Prostate gland (tissue), 2 donors: Measurements from ENCODE around the gene TMEM132E.

Experiments used
- POLR2A ChIP-seq: fragments of 450-650 bp; IDR thresholded peaks from one replicate; pipeline ENCODE4 v1.6.1; 2016; ENCODE audit warnings: antibody characterized with exemption, mild to moderate bottlenecking
- TF ChIP-seq, protein P1 (sequence below), 4 experiments: fragments of 200-600 bp in 2 of 4; fragments of 450-650 bp in 2 of 4; sonication (generic) in 2 of 4; IDR thresholded peaks; 1 replicate in 3 of 4; 2 replicates in 1 of 4; pipeline ENCODE4 v1.5.1; 2016 to 2019; ENCODE audit warnings: antibody characterized with exemption in 4 of 4, mild to moderate bottlenecking in 2 of 4, moderate library complexity in 2 of 4

GRCh38 chr17:34549966-34550365 lies 29.4 kb upstream of the TMEM132E start:
- TF ChIP-seq, protein P1, sequence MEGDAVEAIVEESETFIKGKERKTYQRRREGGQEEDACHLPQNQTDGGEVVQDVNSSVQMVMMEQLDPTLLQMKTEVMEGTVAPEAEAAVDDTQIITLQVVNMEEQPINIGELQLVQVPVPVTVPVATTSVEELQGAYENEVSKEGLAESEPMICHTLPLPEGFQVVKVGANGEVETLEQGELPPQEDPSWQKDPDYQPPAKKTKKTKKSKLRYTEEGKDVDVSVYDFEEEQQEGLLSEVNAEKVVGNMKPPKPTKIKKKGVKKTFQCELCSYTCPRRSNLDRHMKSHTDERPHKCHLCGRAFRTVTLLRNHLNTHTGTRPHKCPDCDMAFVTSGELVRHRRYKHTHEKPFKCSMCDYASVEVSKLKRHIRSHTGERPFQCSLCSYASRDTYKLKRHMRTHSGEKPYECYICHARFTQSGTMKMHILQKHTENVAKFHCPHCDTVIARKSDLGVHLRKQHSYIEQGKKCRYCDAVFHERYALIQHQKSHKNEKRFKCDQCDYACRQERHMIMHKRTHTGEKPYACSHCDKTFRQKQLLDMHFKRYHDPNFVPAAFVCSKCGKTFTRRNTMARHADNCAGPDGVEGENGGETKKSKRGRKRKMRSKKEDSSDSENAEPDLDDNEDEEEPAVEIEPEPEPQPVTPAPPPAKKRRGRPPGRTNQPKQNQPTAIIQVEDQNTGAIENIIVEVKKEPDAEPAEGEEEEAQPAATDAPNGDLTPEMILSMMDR (IDR thresholded peaks at IDR 0.05): no peak
- TF ChIP-seq POLR2A: no peak
